HG03565 (cell line): ENCODE data around the gene GPC1.

Experiments
- ATAC-seq: cut with Tn5 transposase; IDR thresholded peaks from one replicate; pipeline ENCODE4 v1.9.1; 2021; ENCODE audit warnings: mild to moderate bottlenecking, moderate library complexity; ENCODE audit not compliant: unreplicated experiment

GPC1 gene

DNA sequence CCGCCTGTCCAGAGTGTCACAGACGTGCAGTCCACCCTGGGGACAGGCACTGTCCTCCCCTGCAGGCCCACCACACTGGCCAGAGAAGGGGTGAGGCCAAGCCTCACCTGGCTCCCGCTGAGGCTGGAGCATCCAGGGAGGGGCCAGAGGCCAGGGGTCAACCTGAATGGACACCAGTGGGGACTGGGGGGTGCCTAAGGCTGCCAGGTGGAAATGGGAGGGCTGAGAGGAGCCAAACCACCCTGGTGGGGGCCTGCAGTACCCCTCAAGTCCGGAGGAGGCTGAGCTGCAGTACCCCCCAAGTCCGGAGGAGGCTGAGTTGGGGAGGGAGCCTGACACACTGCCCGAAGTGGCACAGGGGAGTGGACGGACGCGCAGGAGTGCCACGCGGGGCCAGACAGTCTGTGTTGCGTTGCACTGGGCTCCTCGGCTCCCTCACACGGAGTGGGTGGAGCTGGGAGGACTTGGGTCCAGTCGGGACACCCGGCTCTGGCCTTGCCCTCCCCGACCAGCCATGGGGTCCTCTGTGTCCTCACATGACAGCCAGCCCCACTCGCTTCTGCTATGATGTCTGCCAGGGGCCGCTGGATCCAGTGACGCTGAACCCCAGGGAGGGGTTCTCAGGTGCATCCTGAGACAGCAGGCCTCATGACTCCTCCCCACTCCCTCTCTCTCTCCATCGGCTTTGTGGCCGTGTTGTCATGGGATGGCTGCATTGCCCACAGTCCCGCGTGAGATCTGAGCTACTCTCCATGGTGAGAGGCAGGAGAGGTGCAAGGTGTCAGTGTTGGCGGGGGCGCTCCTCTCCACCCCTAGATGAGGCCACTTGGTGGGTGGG lies 22.3 kb upstream of the GPC1 start:
- no peak for ATAC-seq

DNA sequence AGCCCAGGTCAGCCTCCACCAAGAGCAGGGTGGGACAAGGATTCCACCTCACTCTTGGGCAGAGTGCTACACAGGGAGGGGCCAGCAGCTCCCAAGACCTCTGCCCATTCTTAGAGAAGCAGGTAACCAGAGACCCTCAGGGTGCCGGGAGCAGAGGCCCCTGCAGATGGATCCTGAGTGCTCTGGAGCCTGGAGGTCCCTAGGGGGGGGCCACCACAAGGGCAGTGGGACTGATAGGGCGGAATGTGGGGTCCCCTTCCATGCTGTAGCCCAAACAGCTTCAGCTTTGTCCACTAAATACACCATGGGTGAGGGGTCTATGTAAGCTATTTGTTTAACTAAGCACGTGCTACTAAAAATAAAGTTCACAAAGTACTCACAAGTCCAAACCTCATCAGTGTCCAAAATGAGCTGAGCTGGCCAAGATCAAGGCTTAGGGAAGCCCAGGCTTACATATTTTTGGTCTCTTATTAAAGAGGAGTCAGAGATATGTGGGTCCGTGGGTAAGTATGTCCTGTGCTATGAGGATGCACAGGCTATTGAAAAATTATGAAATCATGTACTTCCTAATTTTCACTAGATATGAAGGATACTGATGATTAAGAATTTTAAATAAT lies 21.5 kb upstream of the GPC1 start:
- no peak for ATAC-seq

DNA sequence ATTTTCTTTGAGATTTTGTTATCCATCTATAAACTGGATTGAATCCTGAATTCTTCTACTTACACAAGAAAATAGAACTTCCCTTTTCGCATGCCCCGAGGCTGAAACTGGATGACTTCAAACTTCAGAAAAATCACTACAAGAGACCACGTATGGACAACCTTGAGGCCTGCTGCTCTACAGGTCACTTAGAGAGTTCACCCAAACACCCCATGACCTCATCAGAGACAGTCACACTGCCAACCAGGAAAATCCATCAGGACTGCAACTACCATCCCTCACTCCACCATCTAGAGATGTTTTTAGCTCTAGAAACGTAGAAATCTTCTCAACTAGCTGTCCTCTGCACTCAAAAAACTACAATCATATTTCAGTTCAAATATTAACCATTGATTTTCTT lies 18.6 kb upstream of the GPC1 start:
- no peak for ATAC-seq

DNA sequence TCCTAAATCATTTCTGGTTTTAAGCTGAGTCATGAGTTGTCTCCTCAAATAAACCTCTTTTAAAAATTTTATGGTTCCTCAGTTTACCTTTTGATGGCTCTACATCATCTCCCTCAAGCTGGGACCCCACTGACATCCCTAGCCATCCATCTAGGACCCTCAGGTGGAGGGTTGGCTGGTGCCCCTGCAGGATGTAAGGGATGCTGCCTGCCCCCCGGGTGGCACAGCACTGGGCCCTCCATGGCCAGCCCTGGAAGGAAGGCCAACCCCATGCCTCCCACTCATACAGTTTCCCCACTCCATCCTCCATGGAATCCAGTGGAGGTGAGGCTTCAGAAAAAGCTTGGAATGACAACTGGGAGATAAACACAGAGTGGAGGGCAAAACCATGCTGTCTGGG lies 17.2 kb upstream of the GPC1 start:
- ATAC-seq = no peak

DNA sequence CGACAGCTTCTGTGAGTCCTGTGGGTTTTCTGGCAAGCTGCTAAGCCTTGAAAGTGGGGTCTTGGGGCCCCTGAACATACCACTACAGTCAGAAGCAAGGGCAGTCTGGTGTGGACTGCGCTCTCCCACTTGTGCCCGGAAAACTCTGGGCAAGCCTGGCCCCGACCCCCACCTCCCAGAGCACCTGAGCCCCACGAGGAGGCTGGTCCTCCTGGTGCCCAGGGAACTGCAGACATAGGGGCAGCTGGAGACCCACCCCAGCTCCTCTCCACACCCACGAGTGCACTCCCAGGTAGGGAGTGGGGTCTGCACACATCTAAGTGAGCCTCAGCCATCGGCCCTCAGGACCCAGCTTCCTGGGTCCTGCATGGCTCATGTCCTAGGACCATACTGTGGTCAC lies 16.2 kb upstream of the GPC1 start:
- ATAC-seq = no peak

DNA sequence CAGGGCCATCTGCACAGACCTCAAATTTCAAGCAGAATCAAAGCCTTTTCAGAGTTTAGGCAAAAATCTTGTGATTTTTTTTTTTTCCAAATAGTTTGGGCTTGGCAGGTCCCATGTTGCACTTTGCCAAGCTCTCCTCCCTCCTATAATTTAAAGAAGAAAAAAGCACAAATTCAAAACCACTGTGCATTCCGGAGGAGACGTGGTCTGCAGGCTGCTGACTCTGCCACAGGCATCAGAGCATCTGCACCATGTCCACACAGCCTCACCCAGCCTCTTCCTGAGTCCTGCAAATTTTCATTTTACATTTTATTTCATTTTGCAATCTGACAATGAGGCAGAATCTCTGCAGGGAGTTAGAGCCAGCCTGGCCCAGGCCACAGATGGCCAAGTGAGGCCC lies 15.7 kb upstream of the GPC1 start:
- ATAC-seq = no peak

DNA sequence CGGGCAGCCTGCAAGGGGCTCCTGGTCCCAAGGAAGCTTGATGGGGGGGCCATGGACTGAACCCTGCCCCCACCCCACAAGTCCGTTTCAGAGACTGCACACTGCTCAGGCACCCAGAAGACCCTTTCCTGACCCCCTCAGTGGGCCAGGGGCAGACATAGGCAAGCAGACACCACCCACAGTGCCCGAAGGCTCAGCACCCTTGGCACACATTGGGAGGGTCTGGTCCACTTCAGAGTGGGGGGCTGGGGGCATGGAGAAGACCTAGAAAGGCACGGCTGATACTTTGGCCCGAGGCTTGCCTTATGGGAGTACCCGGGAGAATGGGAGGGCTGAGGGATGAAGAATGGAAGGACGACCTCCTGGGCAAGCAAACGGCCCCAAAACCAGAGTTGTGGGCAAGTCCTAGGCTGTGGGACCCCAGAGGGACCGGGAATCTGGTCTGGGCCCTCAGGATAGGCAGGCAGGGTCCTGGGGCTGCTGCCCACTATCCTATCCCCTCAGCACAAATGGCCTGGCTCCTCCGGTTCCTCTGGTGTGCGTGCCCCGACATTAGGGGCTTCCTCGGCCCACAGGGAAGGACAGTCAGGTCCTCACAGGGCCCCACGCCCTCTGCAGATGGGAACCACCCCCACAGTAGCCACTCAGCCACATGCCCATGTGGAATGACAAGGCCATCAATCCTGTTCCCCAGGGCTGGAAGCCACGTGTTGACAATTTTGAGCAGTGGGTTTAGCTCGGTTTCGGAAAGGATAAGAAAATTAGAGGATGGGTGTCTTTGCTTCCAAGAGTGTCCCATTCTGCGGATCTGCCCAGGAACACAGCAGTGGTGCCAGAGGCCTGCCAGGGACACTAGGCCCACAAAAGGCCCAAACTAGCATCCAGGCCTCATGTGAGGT lies 15.0 kb upstream of the GPC1 start:
- ATAC-seq = no peak

DNA sequence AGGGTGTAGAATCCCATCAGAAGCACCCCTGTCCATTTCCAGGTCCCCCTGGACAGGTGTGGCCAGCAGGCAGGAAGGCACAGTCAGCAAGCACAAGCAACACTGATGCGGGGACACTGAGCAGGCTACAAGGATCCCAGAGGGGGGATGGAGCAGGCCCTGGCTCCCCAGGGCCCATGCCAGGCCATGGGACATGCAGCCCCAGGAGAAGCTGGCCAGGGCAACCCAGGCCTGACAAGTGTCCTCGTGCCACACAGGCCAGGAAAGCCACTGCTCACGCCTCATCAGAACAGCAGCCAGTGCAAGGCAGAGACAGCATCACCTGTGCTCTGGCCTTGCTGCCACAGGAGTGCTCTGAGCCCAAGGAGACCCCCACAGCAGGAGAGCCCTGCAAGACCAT lies 14.1 kb upstream of the GPC1 start:
- ATAC-seq = no peak

DNA sequence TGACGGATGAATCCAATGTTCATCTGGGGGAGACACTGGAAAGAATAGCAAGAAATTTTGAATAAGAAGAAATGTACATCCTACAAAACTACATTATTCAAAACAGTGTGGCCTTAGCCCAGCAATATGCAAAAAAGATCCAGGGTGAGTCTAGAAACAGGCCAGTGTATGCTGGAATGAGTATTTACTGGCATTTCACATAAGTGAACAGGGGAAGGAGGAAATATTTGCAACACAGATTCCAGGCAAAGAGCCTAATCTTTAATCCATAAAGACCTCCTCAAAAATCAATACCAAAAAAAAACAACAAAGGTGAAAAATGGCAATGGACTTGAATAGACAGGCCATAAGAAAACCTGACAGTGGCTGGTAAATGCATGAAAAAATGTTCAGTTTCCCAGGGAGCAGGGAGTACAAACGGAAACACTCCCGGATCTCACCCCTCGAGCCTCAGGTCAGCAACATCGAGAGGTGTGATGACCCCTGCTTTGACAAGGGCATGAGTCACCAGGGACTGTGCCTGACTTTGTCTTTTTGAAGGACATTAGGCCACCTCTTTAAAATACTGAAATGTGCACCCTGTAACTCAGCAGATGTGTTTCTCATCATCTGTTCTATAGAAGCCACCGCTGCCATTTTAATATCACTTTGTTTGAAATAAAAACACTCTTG lies 12.7 kb upstream of the GPC1 start:
- no peak for ATAC-seq

DNA sequence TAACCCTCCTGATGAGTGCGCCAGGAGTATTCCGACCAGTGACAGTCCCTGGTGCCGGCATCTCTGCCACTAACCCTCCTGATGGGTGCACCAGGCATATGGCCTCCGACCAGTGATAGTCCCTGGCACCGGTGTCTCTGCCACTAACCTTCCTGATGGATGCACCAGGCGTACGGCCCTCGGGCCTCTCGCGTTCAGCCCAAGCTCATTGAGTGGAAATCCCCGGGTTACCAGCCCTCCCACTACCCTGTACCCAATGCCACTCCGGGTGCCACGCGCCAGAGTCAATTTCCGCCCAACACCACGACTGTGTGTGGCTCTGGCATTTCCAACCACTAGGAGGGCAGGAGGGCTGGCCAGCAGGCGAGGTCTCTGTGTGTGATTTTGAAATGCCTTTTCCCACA lies 11.7 kb upstream of the GPC1 start:
- ATAC-seq = no peak

DNA sequence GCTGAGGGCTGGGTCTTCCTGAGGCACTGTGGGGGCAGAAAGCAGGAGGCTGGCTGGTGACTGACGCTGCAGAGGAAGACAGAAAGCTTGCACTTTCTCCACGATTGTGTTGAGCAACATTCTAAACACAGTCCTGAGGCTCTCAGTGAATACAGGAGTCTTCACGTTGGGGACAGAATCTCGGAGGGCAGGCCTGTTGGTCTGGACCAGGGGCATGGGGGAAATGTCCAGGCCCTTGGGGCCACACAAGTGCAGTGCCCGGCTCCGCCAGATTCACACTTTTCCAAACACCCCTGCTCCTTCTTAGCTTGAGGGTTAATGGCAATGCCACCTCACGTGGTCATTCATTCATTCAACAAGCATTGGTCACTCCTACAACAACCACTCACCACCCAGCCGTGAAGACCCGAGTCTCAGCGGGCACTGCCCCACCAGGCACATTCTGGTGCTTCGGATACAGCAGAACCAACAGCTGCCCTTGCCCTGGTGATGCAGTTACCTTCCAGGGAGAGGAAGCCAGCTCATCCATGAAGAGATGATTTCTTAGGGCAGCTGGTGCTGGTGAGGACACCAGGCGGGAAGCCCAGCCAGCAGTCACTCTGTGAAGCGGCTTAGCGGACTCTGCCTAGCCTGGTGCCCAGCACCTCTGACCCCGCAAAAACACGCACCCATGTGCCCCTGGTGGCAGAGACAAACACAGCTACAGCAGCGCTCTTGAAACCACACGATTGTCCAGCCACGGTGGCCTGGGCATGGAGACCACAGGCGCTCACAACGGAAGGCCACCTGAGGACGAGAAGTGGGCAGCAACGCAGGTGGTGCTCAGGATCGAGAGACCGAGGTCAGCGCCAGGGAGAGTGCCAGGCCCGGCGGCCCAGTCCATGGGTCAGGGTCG lies 10.9 kb upstream of the GPC1 start:
- no peak for ATAC-seq

DNA sequence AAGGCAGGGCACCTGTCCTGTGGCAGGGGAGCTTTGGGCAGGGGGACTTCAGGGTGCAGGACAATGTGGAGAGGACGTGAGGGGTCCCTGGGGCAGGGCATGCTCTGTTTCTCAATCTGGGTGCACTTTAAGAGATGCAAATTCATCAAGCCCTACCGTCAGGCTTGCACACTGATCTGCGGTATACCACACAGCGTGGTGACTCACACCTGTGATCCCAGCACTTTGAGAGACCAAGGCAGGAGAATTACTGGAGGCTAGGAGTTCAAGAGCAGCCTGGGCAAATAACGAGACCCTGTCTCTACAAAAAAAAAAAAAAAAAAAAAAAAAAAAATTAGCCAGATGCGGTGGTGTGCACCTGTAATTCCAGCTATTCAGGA lies 10.2 kb upstream of the GPC1 start:
- no peak for ATAC-seq

DNA sequence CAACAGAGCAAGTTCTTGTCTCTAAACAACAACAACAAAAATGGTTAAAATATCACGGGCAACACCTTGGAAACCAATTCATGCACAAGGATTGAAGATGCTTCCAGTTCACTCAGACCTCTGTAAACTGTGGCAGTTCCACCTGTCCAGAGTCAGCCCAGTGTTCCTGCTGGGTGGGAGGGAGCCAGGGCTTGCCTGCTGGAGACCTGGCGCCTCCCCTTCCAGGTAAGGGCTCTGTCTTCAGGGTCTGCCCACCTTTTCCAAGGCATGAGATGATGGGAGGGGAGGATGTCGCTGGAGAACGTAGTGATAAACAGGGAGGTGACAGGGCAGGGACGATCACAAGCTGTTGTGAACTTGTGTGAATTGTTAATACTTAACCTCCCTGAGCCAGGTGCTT lies 9.8 kb upstream of the GPC1 start:
- ATAC-seq = no peak

DNA sequence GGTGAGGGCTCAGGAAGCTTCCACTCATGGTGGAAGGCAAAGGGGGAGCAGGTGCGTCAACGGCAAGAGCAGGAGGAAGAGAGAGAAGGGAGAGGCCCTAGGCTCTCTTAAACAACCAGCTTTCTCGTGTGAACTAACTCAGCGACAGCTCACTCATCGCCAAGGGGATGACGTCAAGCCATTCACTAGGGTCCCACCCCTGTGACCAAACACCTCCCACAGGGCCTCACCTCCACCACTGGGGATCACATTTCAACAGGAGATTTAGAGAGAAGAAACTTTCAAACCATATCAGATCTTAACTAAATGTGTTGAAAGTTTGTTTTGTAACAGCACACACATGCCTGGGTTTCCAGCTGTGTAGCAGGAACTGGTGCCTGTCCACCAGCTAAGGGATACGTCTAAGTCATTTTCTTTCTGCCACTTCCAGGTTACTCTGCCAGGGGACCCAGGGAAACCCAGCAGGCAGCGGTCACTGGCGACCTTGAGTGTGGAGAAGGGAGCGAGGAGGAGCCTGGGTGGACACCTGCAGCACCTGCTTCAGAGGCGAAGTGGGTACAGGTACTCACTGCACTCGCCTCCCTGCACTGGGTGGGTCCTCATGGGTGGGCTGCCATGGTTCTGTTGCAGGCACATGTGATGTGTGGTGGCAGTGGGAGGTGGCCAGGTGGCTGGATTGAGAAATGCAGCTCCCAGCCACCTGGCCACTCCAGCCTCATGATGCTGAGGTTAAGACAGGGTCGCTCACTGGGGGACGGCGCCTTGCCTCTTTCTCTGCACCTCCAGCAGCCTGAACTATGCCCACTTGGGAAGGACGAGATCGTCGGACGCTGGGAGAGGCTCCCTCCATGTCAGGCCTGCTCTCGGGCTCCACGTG lies 8.4 kb upstream of the GPC1 start:
- no peak for ATAC-seq

DNA sequence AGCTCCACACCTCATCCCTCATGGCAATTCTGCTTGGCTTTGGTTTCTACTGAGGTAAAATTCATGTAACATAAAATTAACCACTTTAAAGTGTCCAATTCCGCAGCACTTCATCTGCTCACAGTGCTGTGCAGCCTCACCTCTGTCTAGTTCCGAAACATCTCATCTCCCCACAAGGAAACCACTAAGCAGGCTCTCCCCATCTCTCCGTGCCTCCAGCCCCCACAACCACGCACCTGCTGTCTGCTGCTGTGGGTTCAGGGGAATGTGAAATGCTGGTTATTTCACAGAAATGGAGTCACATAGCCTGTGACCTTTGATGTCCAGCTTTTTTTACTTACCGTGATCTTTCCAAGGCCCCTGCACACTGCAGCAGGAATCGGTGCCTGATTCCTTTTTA lies 7.7 kb upstream of the GPC1 start:
- ATAC-seq = no peak

DNA sequence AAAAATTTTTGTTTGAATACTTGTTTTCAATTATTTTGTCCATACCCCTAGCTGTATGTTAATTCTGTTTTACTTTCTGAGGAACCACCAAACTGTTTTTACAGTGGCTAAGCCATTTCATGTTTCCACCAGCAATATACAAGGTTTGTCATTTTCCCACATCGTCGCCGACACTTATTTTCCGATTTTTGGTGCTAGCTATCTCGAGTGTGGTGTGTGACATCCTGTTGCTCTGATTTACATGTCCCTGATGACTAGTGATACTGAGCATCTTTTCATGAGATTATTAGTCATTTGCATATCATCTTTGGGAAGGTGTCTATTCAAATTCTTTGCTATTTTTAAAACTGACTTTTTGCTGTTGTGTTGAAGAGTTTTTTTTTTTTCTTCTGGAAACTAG lies 7.2 kb upstream of the GPC1 start:
- no peak for ATAC-seq

DNA sequence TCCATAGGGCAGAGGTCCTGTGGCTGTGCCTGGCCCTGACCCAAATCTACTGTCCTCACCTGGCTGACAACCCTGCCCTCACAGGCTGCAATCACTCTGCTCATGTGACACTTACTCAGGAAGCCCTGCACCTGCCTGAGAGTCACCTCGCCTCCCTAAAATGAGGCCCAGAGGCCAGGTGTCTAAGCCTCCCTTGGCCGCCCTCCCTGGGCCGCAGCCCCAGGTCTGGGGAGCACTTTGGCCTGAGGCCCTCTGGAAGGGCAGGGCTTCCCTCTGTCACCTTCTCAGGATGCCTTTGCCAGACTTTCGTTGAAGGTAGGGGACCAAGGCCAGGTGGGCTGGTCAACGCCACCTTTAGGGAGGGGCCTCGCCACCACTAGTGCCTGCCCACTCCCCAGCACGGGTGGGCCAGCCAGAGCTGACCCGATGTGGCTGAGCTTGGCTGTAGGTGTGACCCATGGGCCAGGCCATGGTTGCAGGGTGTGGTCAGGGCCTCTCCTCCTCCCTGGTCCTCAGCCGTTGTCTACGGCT lies 6.1 kb upstream of the GPC1 start:
- no peak for ATAC-seq

DNA sequence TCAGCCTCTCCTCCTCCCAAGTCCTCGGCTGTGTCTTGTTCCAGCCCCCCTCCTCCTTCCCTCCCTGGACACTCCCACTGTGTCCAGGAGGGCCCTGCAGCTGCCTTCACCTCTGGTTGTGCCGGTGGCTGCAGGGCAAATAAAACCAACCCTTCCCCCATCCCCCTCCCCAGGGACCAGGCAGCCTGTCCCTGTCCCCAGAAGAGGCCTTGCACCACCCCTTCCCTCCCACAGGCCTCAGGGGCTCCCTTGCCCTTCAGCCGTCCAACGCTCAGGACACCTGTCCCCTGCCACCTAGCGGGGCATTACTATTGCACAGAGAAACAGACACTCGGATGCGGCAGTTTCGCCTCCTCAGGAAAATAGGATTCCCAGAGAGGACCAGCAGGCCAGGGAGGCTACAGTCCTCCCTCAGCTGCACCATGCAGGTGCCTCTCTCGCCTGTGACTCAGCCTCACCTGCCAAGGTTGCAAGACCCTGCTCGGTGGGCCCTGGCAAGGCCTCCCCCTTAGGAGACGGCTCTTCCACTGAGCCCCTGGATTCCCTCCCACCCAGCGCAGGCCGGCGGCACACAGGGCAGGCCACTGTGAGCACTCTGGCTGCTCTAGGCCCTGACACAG lies 5.5 kb upstream of the GPC1 start:
- no peak for ATAC-seq

DNA sequence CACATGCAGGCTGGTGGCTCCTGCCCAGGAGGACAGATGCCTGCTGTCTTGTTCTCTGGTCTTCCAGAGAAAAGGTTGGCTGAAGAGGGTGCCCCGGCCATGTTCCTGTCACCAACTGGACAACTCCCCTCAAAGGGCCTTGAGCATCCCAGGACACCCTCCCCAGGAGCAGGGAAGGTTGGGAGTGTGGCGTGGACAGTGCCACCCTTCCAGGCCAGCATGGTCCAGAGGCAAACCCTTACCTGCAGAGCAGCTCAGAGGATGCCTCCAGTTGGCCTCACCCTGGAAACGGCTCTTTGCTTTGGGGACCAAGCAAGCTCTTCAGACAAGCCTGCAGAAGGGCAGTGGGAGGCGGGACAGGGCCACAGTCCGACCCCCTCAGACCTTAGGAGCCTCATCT lies 4.9 kb upstream of the GPC1 start:
- ATAC-seq = no peak
